Hepatocyte (in vitro differentiated cells): ENCODE data around the gene SLC32A1. TPM values are rescaled to one million over a fixed set of nuclear protein-coding genes. Genes with fewer than 3 reads are reported as not detected.

Experiments used
- DNase-seq: peaks from one replicate; pipeline ENCODE4 v3.0.0-alpha.2; 2016; ENCODE audit warnings: low spot score
- H2AFZ ChIP-seq: fragments of 200-600 bp; sonication (generic); 2 replicates; pipeline ENCODE4 v1.6.0; 2016; ENCODE audit warnings: antibody characterized with exemption, mild to moderate bottlenecking
- H3K27ac ChIP-seq: fragments of 200-600 bp; sonication (generic); 2 replicates; pipeline ENCODE4 v1.5.1; 2016; ENCODE audit warnings: mild to moderate bottlenecking
- H3K27me3 ChIP-seq: fragments of 200-600 bp; sonication (generic); 2 replicates; pipeline ENCODE4 v1.6.1; 2016
- H3K36me3 ChIP-seq: fragments of 200-600 bp; sonication (generic); replicated peaks from 2 replicates; pipeline ENCODE4 v1.5.1; 2016; ENCODE audit warnings: low read depth; ENCODE audit not compliant: insufficient read depth
- H3K4me1 ChIP-seq: fragments of 200-600 bp; sonication (generic); 2 replicates; pipeline ENCODE4 v1.5.1; 2016; ENCODE audit warnings: mild to moderate bottlenecking, moderate library complexity; ENCODE audit not compliant: insufficient read depth
- H3K4me2 ChIP-seq: fragments of 200-600 bp; sonication (generic); 2 replicates; pipeline ENCODE4 v1.6.0; 2016
- H3K4me3 ChIP-seq: fragments of 200-600 bp; sonication (generic); 2 replicates; pipeline ENCODE4 v1.5.1; 2016; ENCODE audit warnings: mild to moderate bottlenecking
- H3K79me2 ChIP-seq: fragments of 200-600 bp; sonication (generic); 2 replicates; pipeline ENCODE4 v1.6.0; 2017; ENCODE audit warnings: mild to moderate bottlenecking
- H3K9me2 ChIP-seq: fragments of 200-600 bp; sonication (generic); replicated peaks from 2 replicates; pipeline ENCODE4 v1.6.0; 2017; ENCODE audit warnings: mild to moderate bottlenecking; ENCODE audit not compliant: insufficient read depth
- H3K9me3 ChIP-seq: fragments of 200-600 bp; sonication (generic); 2 replicates; pipeline ENCODE4 v1.5.1; 2016; ENCODE audit warnings: low read depth, mild to moderate bottlenecking
- H4K20me1 ChIP-seq: fragments of 200-600 bp; sonication (generic); 2 replicates; pipeline ENCODE4 v1.6.0; 2016; ENCODE audit warnings: mild to moderate bottlenecking; ENCODE audit not compliant: insufficient read depth, poor library complexity, severe bottlenecking
- CTCF ChIP-seq: fragments of 200-600 bp; sonication (generic); IDR thresholded peaks from 2 replicates; pipeline ENCODE4 v1.5.1; 2016; ENCODE audit warnings: antibody characterized with exemption, mild to moderate bottlenecking; ENCODE audit not compliant: poor library complexity
- EZH2 ChIP-seq: fragments of 200-600 bp; sonication (generic); IDR thresholded peaks from 2 replicates; pipeline ENCODE4 v1.6.1; 2016; ENCODE audit warnings: antibody characterized with exemption, mild to moderate bottlenecking, borderline replicate concordance
- EZH2phosphoT487 ChIP-seq: fragments of 200-600 bp; sonication (generic); IDR thresholded peaks from one replicate; pipeline ENCODE4 v1.6.1; 2018; ENCODE audit warnings: antibody characterized with exemption, mild to moderate bottlenecking, low read depth, moderate library complexity; ENCODE audit not compliant: unreplicated experiment, severe bottlenecking
- WGBS: methylation state at CpG from one replicate; pipeline ENCODE4 v1.1.6; 2016; ENCODE audit warnings: low lambda C conversion rate; ENCODE audit errors: missing lambda C conversion rate; 5-methylcytosine and 5-hydroxymethylcytosine counted together
- polyA plus RNA-seq: library from polyadenylated mRNA; unstranded; fragments of >200 nt; fragmentation: Nextera tagmentation; extraction: Ambion mirVana; gene quantifications from 2 replicates; pipeline ENCODE4 v1.2.1, GENCODE V29; 2016
- total RNA-seq: library from RNA; depleted of rRNA; stranded (reverse); fragments of >200 nt; gene quantifications from 2 replicates; pipeline ENCODE4 v1.2.3, GENCODE V29; 2014

SLC32A1 gene
- total and polyA plus RNA-seq, 2 experiments from 2014 or later = not detected

- no peak for TF ChIP-seq CTCF
- TF ChIP-seq EZH2phosphoT487 = no peak
- no peak for TF ChIP-seq EZH2
- 35% methylated on average over 13 of the region's 13 CpGs for WGBS
- peaks cover 11% of the 10 kb centered on the region for H3K27me3 ChIP-seq
Measured at GRCh38 chr20:38692436-38693411, 31.6 kb upstream of the SLC32A1 start.

GRCh38 chr20:38697306-38697705, 27.0 kb upstream of the SLC32A1 start:
- Histone ChIP-seq H3K4me3 (no peak overlapping the region), H3K9me2 (no peaks in the 10 kb centered on the region), H3K27me3 (peaks cover 19% of the 10 kb centered on the region), H3K36me3 (no peaks in the 10 kb centered on the region), H3K27ac (no peak overlapping the region), H2AFZ (no peak overlapping the region), H3K9me3 (no peaks in the 10 kb centered on the region), H4K20me1 (no peaks in the 10 kb centered on the region), H3K4me1 (no peaks in the 10 kb centered on the region), H3K79me2 (no peaks in the 10 kb centered on the region), H3K4me2 (no peak overlapping the region)
- TF ChIP-seq EZH2 (no peak), CTCF (no peak), EZH2phosphoT487 (no peak)
- WGBS = 82% methylated on average over 9 of the region's 9 CpGs
- no peak for DNase-seq

More at GRCh38 chr20:38692436-38693411, 31.6 kb upstream of the SLC32A1 start:
- Histone ChIP-seq H3K79me2 (no peaks in the 10 kb centered on the region), H3K27ac (no peak overlapping the region), H3K9me2 (no peaks in the 10 kb centered on the region), H3K36me3 (no peaks in the 10 kb centered on the region), H3K4me2 (no peak overlapping the region), H2AFZ (no peak overlapping the region), H4K20me1 (no peaks in the 10 kb centered on the region), H3K4me1 (no peaks in the 10 kb centered on the region), H3K9me3 (no peaks in the 10 kb centered on the region), H3K4me3 (no peak overlapping the region)
- peak; percentile 87 for DNase-seq

GRCh38 chr20:38698541-38698940, 25.7 kb upstream of the SLC32A1 start:
- no peaks in the 10 kb centered on the region for H3K9me3 ChIP-seq
- H3K4me2 ChIP-seq = no peak overlapping the region
- H3K27ac ChIP-seq = no peak overlapping the region
- no peaks in the 10 kb centered on the region for H3K79me2 ChIP-seq
- H3K4me3 ChIP-seq = no peak overlapping the region
- no peaks in the 10 kb centered on the region for H3K36me3 ChIP-seq
- DNase-seq = no peak
- H2AFZ ChIP-seq = no peak overlapping the region
- no peaks in the 10 kb centered on the region for H3K9me2 ChIP-seq
- H3K27me3 ChIP-seq = peaks cover 27% of the 10 kb centered on the region
- TF ChIP-seq EZH2 = no peak
- no peak for TF ChIP-seq EZH2phosphoT487
- no peak for TF ChIP-seq CTCF
- 81% methylated on average over 15 of the region's 15 CpGs for WGBS
- no peaks in the 10 kb centered on the region for H4K20me1 ChIP-seq
- H3K4me1 ChIP-seq = no peaks in the 10 kb centered on the region
